Body of pancreas (tissue), 4 donors: ENCODE results near the gene PPTC7.

Experiments used
- CTCF ChIP-seq, 7 experiments: fragments of 450-650 bp in 4 of 7; fragments of 200-600 bp in 3 of 7; sonication (generic) in 3 of 7; IDR thresholded peaks; one replicate each; pipeline ENCODE4 v1.5.1; 2016 to 2019; ENCODE audit warnings: antibody characterized with exemption in 7 of 7
- POLR2A ChIP-seq, 3 donors: fragments of 450-650 bp; IDR thresholded peaks; one replicate each; pipeline ENCODE4 v1.6.1; 2016; ENCODE audit warnings: antibody characterized with exemption in 3 of 3, mild to moderate bottlenecking in 2 of 3

GRCh38 chr12:110554184-110554583 is 28.9 kb downstream of the PPTC7 start:
- TF ChIP-seq POLR2A (IDR thresholded peaks at IDR 0.05) (no peak), CTCF (IDR thresholded peaks at IDR 0.05) (no peak)
